HepG2 (cell line): ENCODE results near the gene CD207. TPM values are rescaled to one million over a fixed set of nuclear protein-coding genes. Genes with fewer than 3 reads are reported as not detected.

Experiments used
- CBX1 ChIP-seq: IDR thresholded peaks from one replicate; pipeline ENCODE4 v1.6.1; 2016; ENCODE audit warnings: antibody characterized with exemption, low read depth
- DNMT3B ChIP-seq: conservative IDR thresholded peaks from 2 replicates; pipeline ENCODE4 v1.6.1; 2016; ENCODE audit warnings: missing biosample characterization, control low read depth
- GABPB1 ChIP-seq: IDR thresholded peaks from 2 replicates; pipeline ENCODE4 v1.6.1; 2016; ENCODE audit warnings: mild to moderate bottlenecking, missing genetic modification reagents, moderate library complexity, missing compliant biosample characterization
- GLI4 ChIP-seq: sonication (generic); formaldehyde crosslinking; IDR thresholded peaks from 2 replicates; pipeline ENCODE4 v1.5.1; 2020; ENCODE audit warnings: missing genetic modification reagents, mild to moderate bottlenecking, moderate library complexity, borderline replicate concordance
- KAT2B ChIP-seq: fragments of 150-350 bp; IDR thresholded peaks from 2 replicates; pipeline ENCODE4 v1.6.1; 2014; ENCODE audit warnings: low read depth, low read length, borderline replicate concordance
- NCOA1 ChIP-seq: sonication (generic); formaldehyde crosslinking; IDR thresholded peaks from 2 replicates; pipeline ENCODE4 v1.9.0; 2021; ENCODE audit warnings: missing genetic modification reagents
- NCOA2 ChIP-seq: sonication (generic); formaldehyde crosslinking; IDR thresholded peaks from 2 replicates; pipeline ENCODE4 v1.8.0; 2022; ENCODE audit warnings: inconsistent platforms
- SOX6 ChIP-seq, 2 experiments: fragments of 450-650 bp in 1 of 2; sonication (generic) in 1 of 2; formaldehyde crosslinking in 1 of 2; IDR thresholded peaks; 2 replicates each; pipeline versions ENCODE4 v1.4.0 to v1.6.1; 2017 to 2020; ENCODE audit warnings: antibody characterized with exemption in 1 of 2, mild to moderate bottlenecking in 1 of 2, missing genetic modification reagents in 1 of 2
- STAG1 ChIP-seq: sonication (generic); formaldehyde crosslinking; IDR thresholded peaks from 2 replicates; pipeline ENCODE4 v1.4.0; 2020; ENCODE audit warnings: missing genetic modification reagents
- ZBTB42 ChIP-seq: sonication (generic); formaldehyde crosslinking; IDR thresholded peaks from 2 replicates; pipeline ENCODE4 v1.5.0; 2020; ENCODE audit warnings: mild to moderate bottlenecking, missing genetic modification reagents
- ZNF101 ChIP-seq: sonication (generic); formaldehyde crosslinking; IDR thresholded peaks from 2 replicates; pipeline ENCODE4 v1.4.0; 2020; ENCODE audit warnings: mild to moderate bottlenecking, low read depth, missing genetic modification reagents, borderline replicate concordance
- ZNF354B ChIP-seq: sonication (generic); formaldehyde crosslinking; IDR thresholded peaks from 2 replicates; pipeline ENCODE4 v1.8.0; 2022; ENCODE audit warnings: mild to moderate bottlenecking, missing genetic modification reagents
- ZNF414 ChIP-seq: sonication (generic); formaldehyde crosslinking; IDR thresholded peaks from 2 replicates; pipeline ENCODE4 v1.5.0; 2020; ENCODE audit warnings: missing genetic modification reagents
- ZNF878 ChIP-seq: sonication (generic); formaldehyde crosslinking; IDR thresholded peaks from 2 replicates; pipeline ENCODE4 v1.8.1; 2023; ENCODE audit warnings: mild to moderate bottlenecking, missing genetic modification reagents, moderate library complexity
- ZSCAN9 ChIP-seq: IDR thresholded peaks from 2 replicates; pipeline ENCODE4 v1.6.1; 2016; ENCODE audit warnings: borderline replicate concordance
- polyA plus RNA-seq, 8 experiments: library from polyadenylated mRNA; depleted of rRNA in 3 of 8; stranded (reverse) in 7 of 8; unstranded in 1 of 8; fragments of >200 nt; fragmentation: Illumina TruSeq in 4 of 8; extraction: Trizol in 4 of 8; gene quantifications; 2 replicates each; pipeline versions ENCODE4 v1.2.1 to v1.2.3, GENCODE V29; 2011 to 2016; ENCODE audit warnings: low read depth in 4 of 8, missing spikeins in 1 of 8, mixed read lengths in 1 of 8; ENCODE audit not compliant: insufficient read depth in 1 of 8
- total RNA-seq, 5 experiments: library from RNA; depleted of rRNA; stranded (reverse); fragments of >200 nt; fragmentation: Illumina TruSeq; extraction: Trizol; gene quantifications; 2 replicates each; pipeline ENCODE4 v1.2.3, GENCODE V29; 2016; ENCODE audit warnings: low read depth in 1 of 5
- TF ChIP-seq, protein P1 (sequence below): sonication (generic); formaldehyde crosslinking; IDR thresholded peaks from 2 replicates; pipeline ENCODE4 v1.5.0; 2020; ENCODE audit warnings: missing genetic modification reagents
- TF ChIP-seq, protein P2 (sequence below): sonication (generic); formaldehyde crosslinking; IDR thresholded peaks from 2 replicates; pipeline ENCODE4 v1.4.0; 2020; ENCODE audit warnings: mild to moderate bottlenecking, missing genetic modification reagents, borderline replicate concordance
- TF ChIP-seq, protein P3 (sequence below): sonication (generic); formaldehyde crosslinking; IDR thresholded peaks from 2 replicates; pipeline ENCODE4 v1.4.0; 2020; ENCODE audit warnings: missing genetic modification reagents

Gene CD207
- total and polyA plus RNA-seq, 2 of the 13 experiments (the other 11 are each of a cell fraction or from before 2014, with no cell fraction given): 0.09 to 0.15 TPM

DNA sequence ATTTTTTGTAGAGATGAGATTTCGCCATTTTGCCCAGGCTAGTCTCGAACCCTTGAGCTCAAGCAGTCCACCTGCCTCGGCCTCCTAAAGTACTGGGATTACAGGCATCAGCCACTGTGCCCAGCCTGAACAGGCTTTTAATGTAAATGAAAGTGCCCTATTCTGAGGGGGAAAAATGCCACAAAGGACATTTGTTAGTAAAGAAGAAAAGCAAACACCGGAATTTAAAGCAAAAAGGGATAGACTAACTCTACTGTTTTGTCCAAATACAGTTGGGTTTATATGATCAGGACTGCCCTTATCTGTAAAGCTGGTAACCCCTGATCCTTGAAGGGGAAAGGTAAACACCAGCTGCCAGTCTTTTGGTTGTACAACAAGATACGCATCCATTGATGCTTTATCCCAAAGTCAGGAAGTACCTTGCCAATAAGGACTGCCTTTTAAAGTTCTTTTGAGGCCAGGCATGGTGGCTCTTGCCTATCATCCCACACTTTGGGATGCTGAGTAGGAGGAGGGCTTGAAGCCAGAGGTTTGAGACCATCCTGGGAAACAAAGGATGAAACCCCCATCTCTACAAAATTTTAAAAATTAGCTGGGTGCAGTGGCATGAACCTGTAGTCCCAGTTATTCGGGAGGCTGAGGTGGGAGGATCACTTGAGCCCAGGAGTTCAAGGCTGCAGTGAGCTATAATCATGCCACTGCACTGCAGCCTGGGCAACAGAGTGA, 28.4 kb downstream of the CD207 start (continued):
- TF ChIP-seq, protein P1, sequence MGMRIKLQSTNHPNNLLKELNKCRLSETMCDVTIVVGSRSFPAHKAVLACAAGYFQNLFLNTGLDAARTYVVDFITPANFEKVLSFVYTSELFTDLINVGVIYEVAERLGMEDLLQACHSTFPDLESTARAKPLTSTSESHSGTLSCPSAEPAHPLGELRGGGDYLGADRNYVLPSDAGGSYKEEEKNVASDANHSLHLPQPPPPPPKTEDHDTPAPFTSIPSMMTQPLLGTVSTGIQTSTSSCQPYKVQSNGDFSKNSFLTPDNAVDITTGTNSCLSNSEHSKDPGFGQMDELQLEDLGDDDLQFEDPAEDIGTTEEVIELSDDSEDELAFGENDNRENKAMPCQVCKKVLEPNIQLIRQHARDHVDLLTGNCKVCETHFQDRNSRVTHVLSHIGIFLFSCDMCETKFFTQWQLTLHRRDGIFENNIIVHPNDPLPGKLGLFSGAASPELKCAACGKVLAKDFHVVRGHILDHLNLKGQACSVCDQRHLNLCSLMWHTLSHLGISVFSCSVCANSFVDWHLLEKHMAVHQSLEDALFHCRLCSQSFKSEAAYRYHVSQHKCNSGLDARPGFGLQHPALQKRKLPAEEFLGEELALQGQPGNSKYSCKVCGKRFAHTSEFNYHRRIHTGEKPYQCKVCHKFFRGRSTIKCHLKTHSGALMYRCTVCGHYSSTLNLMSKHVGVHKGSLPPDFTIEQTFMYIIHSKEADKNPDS (CRISPR knock-in tag): 0 out of 2 replicates have a peak, but pooled peaks have one; percentile 49
- TF ChIP-seq ZSCAN9 (CRISPR knock-in tag) (peak; percentile 50; the same call in 1 of the 2 replicates), DNMT3B (CRISPR knock-in tag) (peak; percentile 35; the same call in 1 of the 2 replicates), GLI4 (CRISPR knock-in tag) (no peak), SOX6 (IDR thresholded peaks at IDR 0.05) (no peak), SOX6 (CRISPR knock-in tag; IDR thresholded peaks at IDR 0.05) (peak; percentile 98), NCOA1 (CRISPR knock-in tag) (no peak), GABPB1 (CRISPR knock-in tag) (no peak; the same call in 1 of the 2 replicates), STAG1 (CRISPR knock-in tag) (0 out of 2 replicates have a peak, but pooled peaks have one; percentile 23), NCOA2 (CRISPR knock-in tag) (peak; percentile 99), CBX1 (no peak), ZBTB42 (no peak), ZNF354B (CRISPR knock-in tag) (no peak), KAT2B (no peak), ZNF878 (CRISPR knock-in tag) (peak; percentile 83; the same call in 1 of the 2 replicates), ZNF414 (no peak; the same call in 1 of the 2 replicates), ZNF101 (CRISPR knock-in tag) (no peak)
- TF ChIP-seq, protein P2, sequence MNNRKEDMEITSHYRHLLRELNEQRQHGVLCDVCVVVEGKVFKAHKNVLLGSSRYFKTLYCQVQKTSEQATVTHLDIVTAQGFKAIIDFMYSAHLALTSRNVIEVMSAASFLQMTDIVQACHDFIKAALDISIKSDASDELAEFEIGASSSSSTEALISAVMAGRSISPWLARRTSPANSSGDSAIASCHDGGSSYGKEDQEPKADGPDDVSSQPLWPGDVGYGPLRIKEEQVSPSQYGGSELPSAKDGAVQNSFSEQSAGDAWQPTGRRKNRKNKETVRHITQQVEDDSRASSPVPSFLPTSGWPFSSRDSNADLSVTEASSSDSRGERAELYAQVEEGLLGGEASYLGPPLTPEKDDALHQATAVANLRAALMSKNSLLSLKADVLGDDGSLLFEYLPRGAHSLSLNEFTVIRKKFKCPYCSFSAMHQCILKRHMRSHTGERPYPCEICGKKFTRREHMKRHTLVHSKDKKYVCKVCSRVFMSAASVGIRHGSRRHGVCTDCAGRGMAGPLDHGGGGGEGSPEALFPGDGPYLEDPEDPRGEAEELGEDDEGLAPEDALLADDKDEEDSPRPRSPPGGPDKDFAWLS (CRISPR knock-in tag): no peak
- TF ChIP-seq, protein P3, sequence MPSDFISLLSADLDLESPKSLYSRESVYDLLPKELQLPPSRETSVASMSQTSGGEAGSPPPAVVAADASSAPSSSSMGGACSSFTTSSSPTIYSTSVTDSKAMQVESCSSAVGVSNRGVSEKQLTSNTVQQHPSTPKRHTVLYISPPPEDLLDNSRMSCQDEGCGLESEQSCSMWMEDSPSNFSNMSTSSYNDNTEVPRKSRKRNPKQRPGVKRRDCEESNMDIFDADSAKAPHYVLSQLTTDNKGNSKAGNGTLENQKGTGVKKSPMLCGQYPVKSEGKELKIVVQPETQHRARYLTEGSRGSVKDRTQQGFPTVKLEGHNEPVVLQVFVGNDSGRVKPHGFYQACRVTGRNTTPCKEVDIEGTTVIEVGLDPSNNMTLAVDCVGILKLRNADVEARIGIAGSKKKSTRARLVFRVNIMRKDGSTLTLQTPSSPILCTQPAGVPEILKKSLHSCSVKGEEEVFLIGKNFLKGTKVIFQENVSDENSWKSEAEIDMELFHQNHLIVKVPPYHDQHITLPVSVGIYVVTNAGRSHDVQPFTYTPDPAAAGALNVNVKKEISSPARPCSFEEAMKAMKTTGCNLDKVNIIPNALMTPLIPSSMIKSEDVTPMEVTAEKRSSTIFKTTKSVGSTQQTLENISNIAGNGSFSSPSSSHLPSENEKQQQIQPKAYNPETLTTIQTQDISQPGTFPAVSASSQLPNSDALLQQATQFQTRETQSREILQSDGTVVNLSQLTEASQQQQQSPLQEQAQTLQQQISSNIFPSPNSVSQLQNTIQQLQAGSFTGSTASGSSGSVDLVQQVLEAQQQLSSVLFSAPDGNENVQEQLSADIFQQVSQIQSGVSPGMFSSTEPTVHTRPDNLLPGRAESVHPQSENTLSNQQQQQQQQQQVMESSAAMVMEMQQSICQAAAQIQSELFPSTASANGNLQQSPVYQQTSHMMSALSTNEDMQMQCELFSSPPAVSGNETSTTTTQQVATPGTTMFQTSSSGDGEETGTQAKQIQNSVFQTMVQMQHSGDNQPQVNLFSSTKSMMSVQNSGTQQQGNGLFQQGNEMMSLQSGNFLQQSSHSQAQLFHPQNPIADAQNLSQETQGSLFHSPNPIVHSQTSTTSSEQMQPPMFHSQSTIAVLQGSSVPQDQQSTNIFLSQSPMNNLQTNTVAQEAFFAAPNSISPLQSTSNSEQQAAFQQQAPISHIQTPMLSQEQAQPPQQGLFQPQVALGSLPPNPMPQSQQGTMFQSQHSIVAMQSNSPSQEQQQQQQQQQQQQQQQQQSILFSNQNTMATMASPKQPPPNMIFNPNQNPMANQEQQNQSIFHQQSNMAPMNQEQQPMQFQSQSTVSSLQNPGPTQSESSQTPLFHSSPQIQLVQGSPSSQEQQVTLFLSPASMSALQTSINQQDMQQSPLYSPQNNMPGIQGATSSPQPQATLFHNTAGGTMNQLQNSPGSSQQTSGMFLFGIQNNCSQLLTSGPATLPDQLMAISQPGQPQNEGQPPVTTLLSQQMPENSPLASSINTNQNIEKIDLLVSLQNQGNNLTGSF (CRISPR knock-in tag): no peak
